A549 (cell line): ENCODE results near the gene BZW1.

Source experiments
- FOSB ChIP-seq: fragments of 250-450 bp; sonication (Bioruptor Pico); IDR thresholded peaks from 2 replicates; pipeline ENCODE4 v1.5.0; 2020; ENCODE audit warnings: mild to moderate bottlenecking, moderate library complexity
- MAFK ChIP-seq: fragments of 450-650 bp; IDR thresholded peaks from 2 replicates; pipeline ENCODE4 v1.6.1; 2014; ENCODE audit not compliant: partially characterized antibody
- PBX3 ChIP-seq: IDR thresholded peaks from 2 replicates; pipeline ENCODE4 v1.6.1; 2012
- POLR2AphosphoS2 ChIP-seq: conservative IDR thresholded peaks from 2 replicates; pipeline ENCODE4 v1.6.1; 2012; ENCODE audit warnings: low read length, improper control_type of control experiment, inconsistent platforms

GRCh38 chr2:200860092-200860795 is 48.5 kb downstream of the BZW1 start:
- TF ChIP-seq FOSB (CRISPR knock-in tag), result no peak
- no peak for TF ChIP-seq MAFK
- no peak for TF ChIP-seq POLR2AphosphoS2
- TF ChIP-seq PBX3, result no peak
